Neuron (in vitro differentiated cells): Measurements from ENCODE around the gene FBXO7.

Experiments used
- H2AFZ ChIP-seq: one replicate; pipeline ENCODE4 v1.6.1; 2013; ENCODE audit warnings: low read depth, mild to moderate bottlenecking, inconsistent platforms, low read length, moderate library complexity
- H3K27me3 ChIP-seq: one replicate; pipeline ENCODE4 v1.6.1; 2013; ENCODE audit warnings: low read length; ENCODE audit not compliant: insufficient read depth
- H3K36me3 ChIP-seq: one replicate; pipeline ENCODE4 v1.6.1; 2013; ENCODE audit warnings: low read length; ENCODE audit not compliant: insufficient read depth
- H3K4me1 ChIP-seq: one replicate; pipeline ENCODE4 v1.6.1; 2013; ENCODE audit warnings: low read length; ENCODE audit not compliant: insufficient read depth
- H3K4me3 ChIP-seq: 2 replicates; pipeline ENCODE4 v1.5.1; 2013; ENCODE audit warnings: mild to moderate bottlenecking, low read length, moderate library complexity
- H3K9me3 ChIP-seq: one replicate; pipeline ENCODE4 v1.6.1; 2013; ENCODE audit warnings: low read length

The FBXO7 gene

GRCh38 chr22:32539631-32540421 lies 65.2 kb downstream of the FBXO7 start:
- Histone ChIP-seq H3K4me3 (no peak overlapping the region), H3K27me3 (peaks cover 13% of the 10 kb centered on the region), H3K36me3 (no peaks in the 10 kb centered on the region), H3K9me3 (no peaks in the 10 kb centered on the region), H3K4me1 (no peaks in the 10 kb centered on the region), H2AFZ (no peak overlapping the region)

DNA sequence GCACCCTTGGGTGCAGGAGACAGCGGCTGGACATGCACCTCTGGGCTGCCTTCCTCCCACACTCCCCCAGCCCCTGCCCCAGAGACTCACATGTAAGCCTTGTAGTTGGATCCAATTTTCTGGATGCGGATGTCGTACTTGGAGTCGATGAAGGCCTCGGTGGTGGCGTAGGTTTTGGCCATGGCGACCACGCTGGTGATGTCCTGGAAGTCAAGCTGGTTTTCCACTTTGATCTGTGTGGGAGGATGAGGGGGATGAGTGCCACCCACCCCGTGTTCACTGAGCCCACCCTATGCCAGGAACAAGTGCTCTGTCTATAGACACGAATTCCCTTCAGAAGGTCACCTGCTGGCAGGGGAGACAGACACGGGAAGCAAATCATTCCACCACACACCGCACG lies 66.9 kb downstream of the FBXO7 start:
- Histone ChIP-seq H2AFZ (no peak overlapping the region), H3K27me3 (peaks cover 13% of the 10 kb centered on the region), H3K36me3 (no peaks in the 10 kb centered on the region), H3K9me3 (no peaks in the 10 kb centered on the region), H3K4me1 (no peaks in the 10 kb centered on the region), H3K4me3 (no peak overlapping the region)

DNA sequence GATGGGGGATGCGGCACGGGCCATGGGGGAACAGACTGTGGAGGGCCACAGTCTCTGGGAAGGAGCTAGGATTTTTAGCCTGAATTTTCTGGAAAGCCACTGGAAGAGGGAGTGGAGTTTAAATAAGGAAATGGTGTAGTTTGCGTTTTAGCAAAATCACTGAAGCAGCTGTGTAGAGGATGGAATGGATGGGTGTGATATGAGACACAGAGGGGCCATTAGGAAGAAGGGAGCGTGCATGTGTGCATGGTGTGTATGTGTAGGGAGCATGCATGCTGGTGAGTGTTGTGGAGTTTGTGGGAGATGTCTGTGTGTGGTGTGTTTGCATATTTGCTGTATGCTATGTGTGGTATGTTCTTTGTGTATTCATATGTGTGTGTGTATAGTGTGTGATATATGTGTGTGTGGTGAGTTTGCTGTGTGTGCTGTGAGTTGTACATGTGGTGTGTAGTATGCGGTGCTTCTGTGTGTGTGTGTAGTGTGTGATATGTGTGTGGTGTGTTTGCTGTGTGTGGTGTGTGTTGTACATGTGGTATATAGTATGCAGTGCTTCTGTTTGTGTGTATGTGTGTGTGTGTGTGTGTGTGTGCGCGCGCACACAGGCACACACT lies 67.6 kb downstream of the FBXO7 start:
- peaks cover 13% of the 10 kb centered on the region for H3K27me3 ChIP-seq
- no peaks in the 10 kb centered on the region for H3K9me3 ChIP-seq
- no peak overlapping the region for H3K4me3 ChIP-seq
- H3K4me1 ChIP-seq: no peaks in the 10 kb centered on the region
- no peaks in the 10 kb centered on the region for H3K36me3 ChIP-seq
- H2AFZ ChIP-seq: no peak overlapping the region

DNA sequence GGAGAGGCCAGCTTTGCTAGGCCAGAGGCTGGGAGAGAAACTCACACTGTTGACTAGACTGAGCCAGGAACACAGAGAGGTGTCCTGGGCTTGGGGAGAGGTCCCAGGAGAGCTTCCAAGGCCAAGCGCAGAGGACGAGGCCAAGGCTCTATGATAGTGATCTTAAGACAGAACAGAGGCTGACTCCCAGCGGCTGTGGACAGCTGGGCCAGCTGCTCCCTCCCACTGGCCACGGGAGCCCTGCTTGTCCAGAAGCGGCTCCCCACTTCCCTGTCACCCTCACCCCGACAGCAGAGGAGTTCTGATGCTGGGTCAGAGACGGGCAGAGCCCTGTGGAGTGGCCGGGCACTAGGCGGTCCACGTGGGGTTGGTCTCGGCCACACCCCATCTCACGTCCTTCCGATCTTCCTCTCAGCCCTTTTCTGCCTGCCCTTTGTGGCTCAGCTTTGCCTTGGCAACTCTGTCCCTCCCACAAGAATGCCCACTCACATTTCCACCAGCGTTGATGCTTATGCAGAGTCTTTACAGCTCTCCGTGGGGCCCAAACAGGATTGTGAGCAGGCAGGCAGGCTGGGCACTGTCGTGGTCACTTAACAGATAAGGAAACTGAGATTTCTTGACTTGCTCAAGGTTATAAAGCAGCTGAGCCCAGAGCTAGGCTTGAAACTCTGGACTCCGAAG lies 68.2 kb downstream of the FBXO7 start:
- H3K9me3 ChIP-seq: no peaks in the 10 kb centered on the region

DNA sequence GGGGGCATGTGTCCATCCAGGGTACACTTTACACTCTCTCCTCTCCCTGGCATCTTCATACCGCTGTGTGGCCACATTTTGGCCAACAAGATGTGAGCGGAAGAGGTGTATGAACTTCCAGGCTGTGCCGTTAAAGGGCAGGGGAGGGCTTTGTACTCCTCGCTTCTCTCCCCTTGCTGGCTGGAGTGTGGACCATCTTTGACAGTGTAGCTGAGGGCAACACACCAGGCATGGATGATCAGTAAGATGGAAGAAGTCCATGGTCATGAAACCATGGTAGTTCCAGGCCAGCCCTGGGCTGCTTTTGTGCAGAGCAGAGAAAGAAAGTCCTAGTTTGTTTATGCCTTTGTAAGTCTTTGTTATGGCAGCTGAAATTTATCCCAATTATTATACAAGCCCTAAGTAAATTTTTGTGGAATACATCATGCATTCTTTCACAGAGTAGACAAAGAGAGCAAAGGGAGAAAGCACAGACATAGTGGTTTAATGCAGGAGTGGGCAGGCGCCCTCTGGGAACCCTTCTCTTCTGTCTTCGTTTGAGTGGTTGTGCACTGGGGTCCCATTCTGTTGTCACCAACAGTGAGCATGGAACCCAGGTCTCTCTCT lies 70.4 kb downstream of the FBXO7 start:
- Histone ChIP-seq H3K4me1 (no peaks in the 10 kb centered on the region), H3K4me3 (no peak overlapping the region), H3K36me3 (no peaks in the 10 kb centered on the region), H2AFZ (no peak overlapping the region), H3K27me3 (peaks cover 13% of the 10 kb centered on the region), H3K9me3 (no peaks in the 10 kb centered on the region)

More for the DNA sequence above, 68.2 kb downstream of the FBXO7 start:
- H2AFZ ChIP-seq: no peak overlapping the region
- no peaks in the 10 kb centered on the region for H3K36me3 ChIP-seq
- no peaks in the 10 kb centered on the region for H3K4me1 ChIP-seq
- no peak overlapping the region for H3K4me3 ChIP-seq
- peaks cover 13% of the 10 kb centered on the region for H3K27me3 ChIP-seq

DNA sequence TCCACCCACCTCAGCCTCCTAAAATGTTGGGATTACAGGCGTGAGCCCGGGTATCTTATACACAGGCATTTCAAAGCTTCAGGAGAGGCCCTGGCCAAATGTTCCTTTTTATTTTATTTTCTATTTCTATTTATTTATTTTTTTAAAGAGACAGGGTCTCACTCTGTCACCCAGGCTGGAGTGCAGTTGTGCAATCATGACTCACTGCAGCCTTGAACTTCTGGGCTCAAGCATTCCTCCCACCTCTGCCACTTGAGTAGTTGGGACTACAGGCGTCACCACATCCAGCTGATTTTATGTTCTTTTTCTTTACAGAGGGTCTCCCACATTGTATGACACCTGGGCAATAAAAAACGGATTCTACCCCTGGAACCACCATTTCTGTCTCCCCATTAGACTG lies 71.2 kb downstream of the FBXO7 start:
- no peak overlapping the region for H2AFZ ChIP-seq

GRCh38 chr22:32546496-32546895 lies 71.9 kb downstream of the FBXO7 start:
- no peak overlapping the region for H2AFZ ChIP-seq
- peaks cover 10% of the 10 kb centered on the region for H3K27me3 ChIP-seq
- no peaks in the 10 kb centered on the region for H3K9me3 ChIP-seq
- no peak overlapping the region for H3K4me3 ChIP-seq
- H3K36me3 ChIP-seq: no peaks in the 10 kb centered on the region
- no peaks in the 10 kb centered on the region for H3K4me1 ChIP-seq

More for the DNA sequence above, 71.2 kb downstream of the FBXO7 start:
- Histone ChIP-seq H3K36me3 (no peaks in the 10 kb centered on the region), H3K4me3 (no peak overlapping the region), H3K4me1 (no peaks in the 10 kb centered on the region), H3K27me3 (peaks cover 13% of the 10 kb centered on the region), H3K9me3 (no peaks in the 10 kb centered on the region)

DNA sequence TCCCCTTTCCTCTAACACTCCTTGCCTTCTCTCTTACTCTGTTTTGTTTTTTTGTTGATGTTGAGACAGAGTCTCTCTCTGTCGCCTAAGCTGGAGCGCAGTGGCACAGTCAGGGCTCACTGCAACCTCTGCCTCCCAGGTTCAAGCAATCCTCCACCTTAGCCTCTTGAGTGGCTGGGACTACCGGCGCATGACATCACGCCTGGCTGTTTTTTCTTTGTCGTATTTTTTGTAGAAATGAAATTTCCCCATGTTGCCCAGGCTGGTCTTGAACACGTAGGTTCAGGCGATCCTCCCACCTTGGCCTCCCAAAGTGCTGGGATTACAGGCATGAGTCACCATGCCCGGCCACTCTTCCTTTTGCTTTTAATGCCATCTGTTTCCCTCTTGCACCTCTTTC lies 72.3 kb downstream of the FBXO7 start:
- Histone ChIP-seq H3K9me3 (no peaks in the 10 kb centered on the region), H3K4me1 (no peaks in the 10 kb centered on the region), H3K4me3 (no peak overlapping the region), H3K36me3 (no peaks in the 10 kb centered on the region), H2AFZ (no peak overlapping the region), H3K27me3 (peaks cover 7% of the 10 kb centered on the region)

- Histone ChIP-seq H3K36me3 (no peaks in the 10 kb centered on the region), H3K4me3 (no peak overlapping the region), H2AFZ (no peak overlapping the region), H3K27me3 (no peaks in the 10 kb centered on the region), H3K9me3 (no peaks in the 10 kb centered on the region), H3K4me1 (no peaks in the 10 kb centered on the region)
Measured at GRCh38 chr22:32548039-32548438, 73.4 kb downstream of the FBXO7 start.
